GM11168 (cell line): ENCODE results near the gene PCDH12.

Experiments used
- in situ Hi-C: fragments of 300-500 bp; cut with MboI; formaldehyde crosslinking; loops from one replicate; pipeline ENCODE4 v1.12.0; 2022; ENCODE audit warnings: low sequenced_read_pairs; ENCODE audit not compliant: unreplicated experiment

The PCDH12 gene

GRCh38 chr5:141958113-141958512, at the start of gene PCDH12:
Gene PCDH12, minus strand, starts transcription at chr5:141958202. Its CDS starts 351 bp downstream, at chr5:141957851.
- in situ Hi-C loops = loop anchor here (10.0 kb wide), 1 partner anchor 253 kb away; no protein-coding TSS in a partner anchor

GRCh38 chr5:142007237-142007544, 49.2 kb upstream of the PCDH12 start:
- in situ Hi-C loops = no loop called here

DNA sequence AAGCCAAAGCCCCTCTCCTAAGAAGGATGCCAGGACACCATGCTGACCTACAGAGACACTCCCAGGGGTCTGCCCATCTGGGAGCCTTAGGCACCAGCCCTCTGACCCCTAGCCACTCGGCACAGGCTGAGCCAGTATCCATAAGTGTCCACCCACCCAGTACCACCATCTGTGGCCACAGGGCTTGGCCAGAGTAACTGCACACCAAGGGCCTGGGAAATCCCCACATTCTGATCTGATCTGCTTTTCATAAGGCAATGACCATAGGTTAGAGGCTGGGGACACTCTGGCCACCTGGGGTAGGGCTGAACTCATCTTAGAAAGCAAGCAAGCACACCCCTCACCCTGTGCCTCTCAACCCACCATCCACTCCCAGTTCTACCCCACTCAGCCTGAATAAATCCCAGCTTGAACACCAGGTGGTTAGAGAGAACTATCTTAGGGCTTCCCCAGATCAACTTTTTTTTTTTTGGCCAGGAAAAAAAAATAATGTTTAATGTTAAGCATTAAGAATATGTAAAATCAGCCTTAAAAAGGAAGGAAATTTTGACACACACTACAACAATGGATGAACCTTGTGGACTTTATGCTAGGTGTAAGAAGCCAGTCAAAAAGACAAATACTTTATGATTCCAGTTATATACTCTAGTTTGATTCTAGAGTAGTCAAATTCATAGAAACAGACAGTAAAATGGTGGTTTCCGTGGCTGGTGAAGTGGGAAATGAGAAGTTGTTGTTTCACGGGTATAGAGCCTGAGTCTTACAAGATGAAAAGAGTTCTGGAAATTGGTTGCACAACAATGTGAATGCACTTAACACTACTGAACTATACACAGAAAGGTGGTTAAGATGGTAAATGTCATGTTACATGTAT, 48.6 kb upstream of the PCDH12 start:
- in situ Hi-C loops = no loop called here

DNA sequence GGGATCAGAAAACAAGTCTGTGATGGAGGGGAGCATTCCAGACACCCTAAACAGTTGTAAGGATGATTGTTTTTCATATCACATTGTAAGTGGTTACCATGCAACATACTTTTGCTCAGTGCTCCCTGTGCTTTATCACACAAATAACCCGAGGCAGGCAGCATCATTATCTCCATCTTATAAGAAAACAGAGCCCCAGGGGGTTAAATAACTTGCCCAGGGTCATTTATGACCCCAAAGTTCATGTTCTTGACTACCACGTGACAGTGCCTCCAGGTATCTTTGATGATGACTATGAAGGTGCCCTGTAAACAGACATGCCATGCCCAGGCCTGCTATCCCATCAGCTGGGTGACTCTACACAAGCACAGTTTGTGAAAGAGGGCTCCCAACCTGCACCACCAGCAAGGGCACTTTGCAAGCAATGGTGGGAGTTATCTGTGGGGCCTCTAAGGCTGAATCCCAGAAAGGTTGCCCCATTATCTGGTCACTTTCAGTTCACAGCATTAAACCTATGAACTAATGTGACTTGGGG, 45.3 kb upstream of the PCDH12 start:
- in situ Hi-C loops = no loop called here

- in situ Hi-C loops = no loop called here
Observed at GRCh38 chr5:142000704-142001484, 42.9 kb upstream of the PCDH12 start.

GRCh38 chr5:142000173-142000572, 42.2 kb upstream of the PCDH12 start:
- in situ Hi-C loops = no loop called here

GRCh38 chr5:141997358-141997960, 39.5 kb upstream of the PCDH12 start:
- in situ Hi-C loops = loop anchor here (10.0 kb wide), 1 partner anchor 147 kb away; no protein-coding TSS in a partner anchor

DNA sequence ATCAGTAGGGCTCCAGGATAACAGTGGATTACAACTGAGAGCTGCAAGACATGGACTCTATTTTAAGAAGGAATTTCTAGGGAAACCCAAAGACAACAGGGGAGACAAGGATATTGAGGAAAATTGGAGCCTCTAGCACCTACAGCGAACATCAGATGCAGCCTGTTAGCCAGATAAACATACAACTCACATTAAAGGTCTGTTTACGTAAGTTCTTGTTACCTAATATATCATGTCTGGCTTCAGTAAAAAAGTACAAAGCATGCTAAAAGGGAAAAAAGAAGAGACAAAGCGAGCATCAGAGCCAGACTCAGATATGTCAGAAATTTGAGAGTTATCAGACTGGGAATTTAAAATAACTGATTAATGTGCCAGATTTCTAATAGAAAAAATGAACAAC, 37.7 kb upstream of the PCDH12 start:
- in situ Hi-C loops = loop anchor here (10.0 kb wide), 1 partner anchor 149 kb away; no protein-coding TSS in a partner anchor

GRCh38 chr5:141994511-141995136, 36.6 kb upstream of the PCDH12 start:
- in situ Hi-C loops = loop anchor here (10.0 kb wide), 1 partner anchor 150 kb away; no protein-coding TSS in a partner anchor

GRCh38 chr5:141992349-141992963, 34.5 kb upstream of the PCDH12 start:
- in situ Hi-C loops = loop anchor here (10.0 kb wide), 1 partner anchor 152 kb away; no protein-coding TSS in a partner anchor

DNA sequence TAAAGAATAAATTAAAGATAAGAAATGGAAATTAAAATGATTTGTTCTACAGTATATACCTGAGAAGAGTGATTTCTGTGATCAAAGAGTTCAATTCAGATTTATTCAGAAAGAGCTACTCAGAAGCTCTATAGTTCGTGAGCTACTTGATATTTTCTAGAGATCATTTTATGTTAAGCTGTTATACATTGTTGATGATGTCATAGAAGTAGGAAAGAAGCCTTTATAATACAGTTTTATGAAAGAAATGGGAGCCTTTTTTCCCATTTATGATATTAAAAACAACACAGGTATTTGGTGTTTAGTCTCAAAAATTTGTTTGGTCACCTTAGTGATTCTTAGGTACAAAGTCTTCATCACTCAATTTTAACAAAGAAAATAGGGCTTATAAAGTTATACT, 31.7 kb upstream of the PCDH12 start:
- in situ Hi-C loops = loop anchor here (10.0 kb wide), 1 partner anchor 155 kb away; no protein-coding TSS in a partner anchor

- in situ Hi-C loops = no loop called here
Observed at GRCh38 chr5:141986072-141986471, 28.1 kb upstream of the PCDH12 start.

DNA sequence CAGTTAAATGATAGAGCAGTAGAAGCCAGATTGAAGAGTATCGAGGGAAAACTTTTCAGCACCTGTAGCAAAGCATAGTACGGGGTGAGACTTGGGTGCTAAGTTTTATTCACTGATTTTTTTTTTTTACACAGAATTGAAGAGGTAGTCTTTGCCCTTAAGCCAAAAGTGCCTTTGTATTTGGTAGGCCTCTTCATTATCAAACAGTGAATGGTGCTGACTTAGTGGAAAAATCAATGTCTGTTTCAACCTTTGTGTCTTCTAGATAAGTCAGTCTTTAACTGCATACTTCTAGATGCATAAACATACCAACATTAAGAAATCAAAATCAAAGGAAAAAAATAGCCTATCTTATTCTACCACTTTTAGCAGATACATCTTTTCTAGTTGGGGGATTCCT, 24.6 kb upstream of the PCDH12 start:
- in situ Hi-C loops = no loop called here

GRCh38 chr5:141978389-141978788, 20.4 kb upstream of the PCDH12 start:
- in situ Hi-C loops = no loop called here

GRCh38 chr5:141976176-141976575, 18.2 kb upstream of the PCDH12 start:
- in situ Hi-C loops = no loop called here

DNA sequence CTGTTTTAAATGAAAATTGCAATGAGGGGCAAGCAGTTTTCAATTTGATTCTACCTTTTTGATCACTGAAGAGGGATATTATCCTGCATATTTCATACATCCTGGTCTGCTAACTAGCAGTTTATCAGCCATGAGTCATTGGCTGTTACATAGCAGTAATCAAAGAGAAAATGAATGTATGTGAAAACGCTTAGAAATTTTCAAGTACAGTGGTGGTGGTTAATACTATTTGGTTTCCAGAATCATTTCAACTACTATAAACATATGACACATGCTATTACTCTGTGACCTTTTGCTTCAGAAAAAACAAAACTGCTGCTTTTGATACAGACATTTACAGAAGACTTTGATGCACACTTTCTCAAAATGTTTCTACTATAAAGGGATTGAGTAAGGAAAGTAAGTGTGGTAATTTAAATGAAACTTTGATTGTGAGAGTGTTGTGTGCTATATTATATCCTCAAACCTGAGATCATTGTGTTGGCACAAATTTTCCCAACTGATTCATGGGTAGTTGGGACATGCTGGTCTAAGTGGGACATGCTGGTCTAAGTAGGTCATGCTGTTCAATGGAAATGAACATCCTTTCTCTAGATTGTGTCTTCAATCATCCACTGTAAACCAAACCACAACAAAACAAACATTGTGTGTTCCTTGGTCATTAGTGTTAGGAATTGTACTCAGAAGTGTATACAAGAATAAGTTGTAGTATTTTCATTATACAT, 16.0 kb upstream of the PCDH12 start:
- in situ Hi-C loops = no loop called here

DNA sequence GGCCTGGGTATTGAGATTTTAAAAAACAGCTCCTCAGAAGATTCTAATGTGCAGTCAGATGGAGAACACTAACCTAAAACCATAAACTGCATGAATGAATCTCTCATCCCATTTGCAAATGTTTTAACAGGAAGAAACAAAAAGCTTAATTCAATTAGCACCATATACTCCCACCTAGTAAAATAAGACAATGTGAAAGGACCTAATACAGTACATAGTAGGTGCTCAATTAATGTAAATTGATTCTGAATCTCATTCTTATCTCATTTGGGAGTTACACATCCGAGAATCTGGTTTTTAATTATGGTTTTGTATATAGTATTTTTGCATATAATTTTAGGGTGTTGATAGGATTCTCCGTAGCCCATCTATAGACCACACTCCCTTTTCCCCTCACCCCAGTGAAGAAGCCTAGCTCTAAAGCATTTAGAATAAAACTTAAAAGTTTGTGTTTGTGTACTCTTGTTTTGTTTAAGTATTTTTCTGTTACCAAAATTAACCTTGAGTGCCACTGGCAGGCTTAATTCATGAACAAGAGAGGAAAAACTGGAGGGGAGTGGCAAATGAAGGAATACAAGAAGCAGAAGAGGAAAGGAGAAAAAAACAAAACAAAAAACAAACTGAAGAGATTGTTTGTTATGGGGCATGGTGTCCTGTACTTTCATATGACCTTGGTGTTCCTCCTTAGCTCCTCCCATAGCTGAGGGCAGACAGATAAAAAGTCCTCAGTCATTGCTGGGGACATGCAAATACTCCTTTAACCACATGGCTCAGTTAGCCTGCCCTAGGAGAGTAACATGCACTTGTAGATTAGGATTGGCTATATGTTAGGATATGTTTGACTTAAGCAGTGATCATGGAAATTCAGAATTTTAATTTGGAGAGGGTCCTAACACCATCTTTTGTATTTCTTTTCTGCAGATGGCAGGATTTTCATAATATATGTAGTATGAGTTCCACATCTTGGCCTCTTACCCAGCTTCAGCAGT, 12.1 kb upstream of the PCDH12 start:
- in situ Hi-C loops = no loop called here
